Gastrocnemius medialis (tissue), 4 donors: ENCODE results near the gene KCNIP1.

Experiments used
- CTCF ChIP-seq, 5 experiments: fragments of 450-650 bp in 3 of 5; fragments of 200-600 bp in 2 of 5; sonication (generic) in 2 of 5; IDR thresholded peaks in 4 of 5; conservative IDR thresholded peaks in 1 of 5; 1 replicate in 4 of 5; 2 replicates in 1 of 5; pipeline ENCODE4 v1.5.1; 2016 to 2019; ENCODE audit warnings: antibody characterized with exemption in 5 of 5, mild to moderate bottlenecking in 3 of 5, moderate library complexity in 3 of 5
- POLR2A ChIP-seq, 2 donors: fragments of 450-650 bp; IDR thresholded peaks; one replicate each; pipeline ENCODE4 v1.6.1; 2017; ENCODE audit warnings: antibody characterized with exemption in 2 of 2, mild to moderate bottlenecking in 2 of 2, moderate library complexity in 2 of 2

GRCh38 chr5:170485616-170485911 lies 18.3 kb upstream of the KCNIP1 start:
- TF ChIP-seq CTCF (IDR thresholded peaks at IDR 0.05 in 4 of 5, conservative IDR thresholded peaks at IDR 0.05 in 1 of 5): no peak
- TF ChIP-seq POLR2A (IDR thresholded peaks at IDR 0.05): no peak
